Activated CD8-positive, alpha-beta memory T cell treated with anti-CD3 and anti-CD28 coated beads, Interleukin-2, amount 50 U/mL, for 4 hours (primary cell): Measurements from ENCODE around the gene KRT83.

Experiments used
- DNase-seq: peaks from one replicate; pipeline ENCODE4 v3.0.0-alpha.2; 2020

The KRT83 gene

DNA sequence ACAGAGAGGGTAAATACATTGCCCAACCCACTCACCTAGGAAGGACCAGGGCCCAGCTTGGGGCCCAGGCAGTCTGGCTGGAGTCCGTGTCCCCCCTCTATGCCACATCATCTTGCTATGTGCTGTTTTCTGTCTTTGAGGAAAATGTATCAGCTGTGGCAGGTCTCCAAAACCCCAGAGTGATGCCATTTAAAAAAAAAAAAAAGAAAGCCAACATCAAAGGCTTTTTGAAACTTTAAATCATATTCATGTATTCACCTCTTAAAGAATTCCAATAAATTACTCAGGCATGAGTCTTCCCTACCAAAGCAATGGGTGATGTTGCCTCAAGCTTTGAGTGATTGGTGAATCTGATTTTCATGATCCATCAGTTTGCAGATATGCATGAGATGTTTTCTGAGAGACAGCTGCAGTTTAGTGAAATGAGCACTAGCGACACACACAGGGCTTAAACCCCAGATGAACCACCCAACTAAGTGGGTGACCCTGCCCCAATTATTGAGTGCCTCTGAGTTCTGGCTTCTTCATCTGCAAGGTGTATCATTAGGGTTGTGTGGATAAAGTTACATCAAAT, 35.9 kb downstream of the KRT83 start:
- DNase-seq: no peak

DNA sequence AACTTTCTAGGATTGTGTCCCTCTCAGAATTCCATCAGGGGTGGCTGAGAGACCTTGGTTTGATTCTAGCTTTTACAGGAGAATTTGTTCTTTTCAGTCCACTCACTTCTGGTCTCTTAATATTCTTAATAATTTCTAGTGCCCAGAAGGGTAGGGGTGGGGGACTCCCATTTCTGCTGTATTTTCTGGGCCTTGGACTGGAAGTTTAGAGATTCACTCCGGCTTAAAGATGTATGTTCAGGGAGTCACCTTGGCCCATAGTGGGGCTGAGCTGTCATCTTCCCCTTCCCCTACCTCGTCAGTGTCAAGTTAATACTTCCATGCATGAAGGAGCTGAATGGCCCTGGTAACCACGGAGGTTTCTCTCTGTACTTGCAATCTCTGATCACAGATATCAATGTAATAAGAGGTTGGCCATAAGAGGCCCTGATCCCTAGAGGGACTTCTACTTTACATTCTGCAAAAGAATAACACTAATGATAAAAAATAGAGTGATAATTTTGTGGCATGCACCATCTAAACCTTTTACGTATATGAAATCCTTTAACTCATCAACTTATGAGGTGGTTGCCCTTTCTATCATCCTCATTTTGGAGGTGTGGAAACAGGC, 36.5 kb downstream of the KRT83 start:
- no peak for DNase-seq

- DNase-seq: no peak
Observed at GRCh38 chr12:52280796-52281560, 40.2 kb downstream of the KRT83 start.

- no peak for DNase-seq
Observed at GRCh38 chr12:52280319-52280795, 40.8 kb downstream of the KRT83 start.

DNA sequence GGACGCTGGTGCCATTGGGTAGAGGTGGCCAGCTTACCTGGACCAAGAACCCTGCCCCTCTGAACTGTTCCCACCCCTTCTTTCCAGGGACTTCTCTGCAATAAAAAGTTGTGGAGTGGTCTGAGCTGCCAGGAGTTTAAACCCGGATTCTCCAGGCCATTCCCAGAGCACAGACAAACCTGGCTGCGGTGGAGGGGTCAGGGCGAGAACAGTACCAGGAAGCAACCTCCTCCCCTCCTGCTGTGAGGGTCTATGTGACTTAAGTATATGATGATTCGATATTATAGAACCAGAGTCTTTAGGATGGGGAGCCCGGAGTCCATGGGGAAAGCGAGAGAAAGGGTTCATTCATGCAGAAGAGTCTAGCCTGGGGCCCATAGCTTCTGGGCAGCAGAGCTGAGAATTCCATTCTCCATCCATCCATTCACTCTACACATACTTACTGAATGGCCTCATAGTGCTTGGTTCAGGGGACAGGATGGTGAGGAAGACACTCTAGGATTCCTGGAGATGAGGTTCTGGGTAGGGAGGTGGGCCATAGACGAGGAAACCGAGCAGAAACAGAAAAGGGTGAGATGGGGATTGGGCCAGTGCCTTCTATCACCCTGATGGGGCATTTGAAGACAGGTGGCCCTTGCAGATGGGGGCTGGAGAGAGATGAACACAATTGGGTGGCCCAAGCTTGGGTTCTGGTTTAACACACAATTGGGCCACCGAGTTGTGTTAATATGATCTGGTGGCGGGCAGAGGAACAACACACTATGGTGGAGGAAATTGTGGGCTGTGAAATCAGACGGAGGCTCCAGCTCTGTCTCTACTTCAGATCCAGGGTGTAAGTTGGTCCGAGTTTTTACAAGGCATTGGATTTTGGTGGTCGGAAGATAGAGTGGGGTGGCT, 41.5 kb downstream of the KRT83 start:
- no peak for DNase-seq

GRCh38 chr12:52278575-52279421, 42.4 kb downstream of the KRT83 start:
- DNase-seq: peak; percentile 75

- no peak for DNase-seq
Observed at GRCh38 chr12:52277486-52278245, 43.5 kb downstream of the KRT83 start.

- no peak for DNase-seq
Observed at GRCh38 chr12:52275686-52276085, 45.5 kb downstream of the KRT83 start.

DNA sequence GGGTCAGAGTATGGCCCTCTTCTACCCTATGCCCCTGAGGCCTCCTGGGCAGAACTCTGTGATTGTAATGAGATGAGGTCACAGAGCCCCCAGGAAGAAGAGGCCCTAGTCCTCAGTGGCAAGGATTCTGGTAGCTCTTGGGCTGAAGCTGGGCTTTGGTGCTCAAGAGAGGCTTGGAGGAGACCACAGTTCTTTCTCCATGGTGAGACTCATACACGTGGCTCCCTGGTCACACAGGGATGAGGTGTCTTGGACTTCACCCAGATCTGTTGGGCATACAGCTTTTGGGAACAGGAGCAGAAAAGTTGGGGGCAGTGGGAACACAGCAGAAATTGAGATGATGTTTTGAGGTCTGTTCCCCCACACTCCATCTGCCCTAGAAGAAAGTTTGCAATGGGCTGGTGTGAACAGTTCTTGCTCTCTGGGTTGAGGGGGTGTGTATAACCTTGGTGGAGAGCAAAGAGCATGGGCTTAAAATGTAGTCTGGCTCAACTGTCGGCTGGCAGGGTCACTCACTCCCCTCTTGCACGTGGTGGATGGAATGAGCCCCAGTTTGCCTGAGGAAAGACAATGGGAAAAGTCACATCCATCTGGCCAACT, 46.6 kb downstream of the KRT83 start, which contains the start of gene KRT86:
Gene KRT86, plus strand, starts transcription at position 125 of the 600 bp plus-strand sequence. CDS start 27,272 bp downstream, outside the sequence.
- DNase-seq: no peak

DNA sequence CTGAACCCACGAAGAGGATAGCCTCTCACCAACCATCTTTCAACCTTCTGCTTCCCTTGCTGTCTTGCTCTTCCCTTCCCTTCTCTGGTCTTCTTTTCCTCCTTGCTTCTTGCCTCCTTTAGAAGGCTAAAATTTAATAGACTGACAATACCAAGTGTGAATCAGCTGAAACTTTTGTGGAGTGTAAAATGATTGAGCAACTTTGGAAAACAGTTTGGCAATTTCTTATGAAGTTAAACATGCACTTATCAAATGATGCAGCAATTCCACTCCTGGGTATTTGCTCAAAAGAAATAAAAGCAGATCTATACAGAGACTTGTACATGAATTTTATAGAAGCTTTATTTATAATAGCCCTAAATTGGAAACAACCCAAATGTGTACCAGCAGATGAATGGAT, 50.0 kb downstream of the KRT83 start:
- no peak for DNase-seq

- no peak for DNase-seq
Observed at GRCh38 chr12:52270541-52271070, 50.6 kb downstream of the KRT83 start.

DNA sequence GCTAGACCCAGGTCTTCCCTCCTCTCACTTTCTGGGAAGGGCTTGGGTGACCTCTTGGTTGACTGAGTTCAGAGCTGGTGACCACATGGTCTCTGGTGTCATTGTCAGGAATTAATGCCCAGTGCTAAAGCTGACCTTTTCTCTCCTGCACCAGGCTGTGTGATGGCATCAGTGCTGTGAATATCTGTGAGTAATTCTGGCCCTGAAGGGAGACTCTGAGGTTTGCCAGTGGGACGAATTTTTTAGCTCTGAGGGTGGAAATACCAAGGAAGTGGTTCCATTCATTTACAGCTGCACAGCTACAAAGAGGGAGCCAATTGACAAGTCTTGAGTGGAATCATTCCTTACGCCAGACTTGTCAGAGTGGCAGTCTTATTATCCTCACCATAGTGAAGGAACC, 53.0 kb downstream of the KRT83 start:
- no peak for DNase-seq

- DNase-seq: no peak
Observed at GRCh38 chr12:52267699-52268098, 53.5 kb downstream of the KRT83 start.

- DNase-seq: no peak
Observed at GRCh38 chr12:52267266-52267665, 53.9 kb downstream of the KRT83 start.

GRCh38 chr12:52266514-52266913, 54.7 kb downstream of the KRT83 start:
- DNase-seq: no peak

DNA sequence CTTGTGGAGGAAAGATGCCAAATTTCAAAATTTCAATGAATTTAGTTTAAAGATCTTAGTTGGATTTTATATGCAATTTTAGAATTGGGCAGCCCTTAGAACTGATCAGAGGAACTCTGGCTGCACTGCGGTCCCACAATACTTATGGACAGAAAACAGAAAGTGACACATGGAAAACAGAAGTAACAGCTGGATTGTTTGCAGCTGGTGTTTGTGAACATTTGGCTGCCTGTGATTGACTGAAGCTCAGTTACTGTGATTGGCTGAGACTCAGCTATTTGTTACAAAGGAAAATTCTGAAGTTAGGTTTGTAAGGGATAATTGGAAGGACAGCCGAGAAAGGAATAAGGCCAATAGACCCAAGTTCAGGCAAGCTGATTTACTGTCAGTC, 56.8 kb downstream of the KRT83 start:
- no peak for DNase-seq
